LNCAP (cell line): ENCODE data around the gene ETNK2.

Source experiments
- TF ChIP-seq, protein P1 (sequence below): fragments of 450-650 bp; IDR thresholded peaks from 2 replicates; pipeline ENCODE4 v1.5.1; 2017; ENCODE audit warnings: mild to moderate bottlenecking

Gene ETNK2

DNA sequence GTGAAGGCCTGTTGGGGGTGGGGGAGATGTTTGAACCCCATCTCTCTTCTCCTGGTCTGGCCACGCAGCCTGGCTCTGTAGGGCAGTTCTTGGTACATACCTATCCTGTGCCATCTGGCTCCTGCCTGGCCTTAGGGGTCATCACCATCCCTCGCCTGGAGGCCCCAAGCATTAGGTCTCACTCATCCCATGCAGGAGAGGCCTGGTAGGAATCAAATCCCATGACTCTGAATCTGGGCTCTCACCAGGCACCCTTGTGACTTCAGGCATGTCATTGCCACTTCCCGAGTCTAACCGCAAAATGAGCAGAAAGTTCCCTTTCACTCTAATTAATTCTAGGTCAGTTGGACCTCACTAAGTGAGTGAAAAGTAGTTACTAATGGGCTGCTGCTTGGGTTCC is 37.2 kb downstream of the ETNK2 start:
- TF ChIP-seq, protein P1, sequence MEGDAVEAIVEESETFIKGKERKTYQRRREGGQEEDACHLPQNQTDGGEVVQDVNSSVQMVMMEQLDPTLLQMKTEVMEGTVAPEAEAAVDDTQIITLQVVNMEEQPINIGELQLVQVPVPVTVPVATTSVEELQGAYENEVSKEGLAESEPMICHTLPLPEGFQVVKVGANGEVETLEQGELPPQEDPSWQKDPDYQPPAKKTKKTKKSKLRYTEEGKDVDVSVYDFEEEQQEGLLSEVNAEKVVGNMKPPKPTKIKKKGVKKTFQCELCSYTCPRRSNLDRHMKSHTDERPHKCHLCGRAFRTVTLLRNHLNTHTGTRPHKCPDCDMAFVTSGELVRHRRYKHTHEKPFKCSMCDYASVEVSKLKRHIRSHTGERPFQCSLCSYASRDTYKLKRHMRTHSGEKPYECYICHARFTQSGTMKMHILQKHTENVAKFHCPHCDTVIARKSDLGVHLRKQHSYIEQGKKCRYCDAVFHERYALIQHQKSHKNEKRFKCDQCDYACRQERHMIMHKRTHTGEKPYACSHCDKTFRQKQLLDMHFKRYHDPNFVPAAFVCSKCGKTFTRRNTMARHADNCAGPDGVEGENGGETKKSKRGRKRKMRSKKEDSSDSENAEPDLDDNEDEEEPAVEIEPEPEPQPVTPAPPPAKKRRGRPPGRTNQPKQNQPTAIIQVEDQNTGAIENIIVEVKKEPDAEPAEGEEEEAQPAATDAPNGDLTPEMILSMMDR: no peak

DNA sequence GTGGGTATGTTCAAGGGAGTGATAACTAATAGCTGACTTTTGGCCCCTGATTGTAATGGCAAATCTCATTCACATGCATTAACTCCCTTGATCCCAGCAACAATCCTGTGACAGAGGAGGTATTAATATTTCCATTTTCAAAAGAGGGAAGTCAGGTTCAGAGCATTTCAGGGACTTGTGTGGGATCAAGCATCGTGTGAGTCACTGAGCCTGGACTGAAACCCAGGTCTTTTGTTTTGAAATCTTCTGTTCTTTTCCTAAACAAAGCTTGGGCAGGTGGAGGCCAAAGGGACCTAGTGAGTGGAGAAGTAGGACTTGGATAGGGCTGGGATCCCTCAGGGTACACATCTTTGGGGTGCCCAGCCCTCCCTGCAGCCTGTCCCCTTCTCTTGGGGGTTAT is 37.9 kb downstream of the ETNK2 start:
- TF ChIP-seq, protein P1: no peak

DNA sequence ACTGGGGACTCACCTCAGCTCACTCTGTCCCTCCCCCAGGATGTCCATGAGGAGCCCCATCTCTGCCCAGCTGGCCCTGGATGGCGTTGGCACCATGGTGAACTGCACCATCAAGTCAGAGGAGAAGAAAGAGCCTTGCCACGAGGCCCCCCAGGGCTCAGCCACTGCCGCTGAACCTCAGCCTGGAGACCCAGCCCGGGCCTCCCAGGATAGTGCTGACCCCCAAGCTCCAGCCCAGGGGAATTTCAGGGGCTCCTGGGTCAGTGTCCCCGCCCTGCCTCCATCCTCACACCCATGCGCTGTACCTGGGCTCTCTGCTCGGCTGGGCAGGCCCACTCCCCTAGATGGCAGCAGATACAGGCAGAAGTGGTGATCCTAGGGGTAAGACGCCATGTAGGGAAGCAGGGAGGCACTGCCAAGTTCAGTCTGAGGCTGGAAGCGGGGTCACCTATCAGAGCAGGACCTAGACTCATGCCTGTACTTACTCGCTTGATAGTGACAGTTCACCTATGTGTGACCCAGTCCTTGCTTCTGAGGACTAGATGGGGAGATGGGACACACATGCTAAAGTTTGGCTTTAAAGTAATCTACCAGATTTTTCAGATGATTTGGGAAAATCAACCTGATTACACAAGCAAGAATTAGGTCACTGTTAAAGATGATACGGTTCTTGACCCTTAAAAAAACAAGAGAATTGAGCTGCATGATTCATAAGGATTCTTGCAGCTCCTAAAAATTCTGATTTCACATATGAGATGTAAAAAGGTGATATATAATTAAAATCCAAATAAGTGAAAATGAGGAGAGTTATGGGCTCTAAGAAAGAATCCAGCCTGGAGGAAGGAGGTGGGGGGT is 38.7 kb downstream of the ETNK2 start:
- TF ChIP-seq, protein P1: no peak

DNA sequence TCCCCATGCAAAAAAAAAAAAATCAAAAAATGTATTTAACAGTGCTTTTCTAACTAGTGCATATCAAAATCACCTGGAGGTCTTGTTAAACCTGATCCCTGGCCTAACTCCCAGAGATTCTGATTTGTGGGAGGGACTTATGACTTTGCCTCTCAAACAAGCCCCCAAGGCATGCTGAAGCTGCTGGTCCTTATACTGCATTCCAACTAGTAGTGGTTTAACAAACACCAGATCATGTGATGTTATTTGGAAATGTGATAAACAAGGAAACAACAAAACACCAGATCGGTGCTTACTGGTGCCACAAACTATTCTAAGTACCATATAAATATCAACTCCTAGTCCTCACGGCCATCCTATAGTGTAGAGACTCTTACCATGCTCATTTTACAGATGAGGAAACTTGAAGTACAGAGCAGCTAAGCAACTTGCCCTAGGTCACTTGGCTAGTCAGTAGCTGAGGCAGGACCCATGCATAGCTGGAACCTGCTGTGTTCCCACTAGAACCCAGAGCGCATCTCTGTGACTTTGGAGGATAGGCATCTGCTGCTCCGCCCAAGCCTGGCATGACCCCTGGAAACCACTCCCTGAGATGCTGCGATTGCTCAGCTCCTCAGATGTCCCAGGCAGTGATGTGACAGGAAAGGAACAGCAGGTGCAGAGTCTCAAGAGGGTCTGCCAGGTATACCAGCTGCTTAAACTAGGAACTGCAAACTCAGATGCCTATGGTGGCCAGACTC is 40.8 kb downstream of the ETNK2 start:
- TF ChIP-seq, protein P1: no peak

DNA sequence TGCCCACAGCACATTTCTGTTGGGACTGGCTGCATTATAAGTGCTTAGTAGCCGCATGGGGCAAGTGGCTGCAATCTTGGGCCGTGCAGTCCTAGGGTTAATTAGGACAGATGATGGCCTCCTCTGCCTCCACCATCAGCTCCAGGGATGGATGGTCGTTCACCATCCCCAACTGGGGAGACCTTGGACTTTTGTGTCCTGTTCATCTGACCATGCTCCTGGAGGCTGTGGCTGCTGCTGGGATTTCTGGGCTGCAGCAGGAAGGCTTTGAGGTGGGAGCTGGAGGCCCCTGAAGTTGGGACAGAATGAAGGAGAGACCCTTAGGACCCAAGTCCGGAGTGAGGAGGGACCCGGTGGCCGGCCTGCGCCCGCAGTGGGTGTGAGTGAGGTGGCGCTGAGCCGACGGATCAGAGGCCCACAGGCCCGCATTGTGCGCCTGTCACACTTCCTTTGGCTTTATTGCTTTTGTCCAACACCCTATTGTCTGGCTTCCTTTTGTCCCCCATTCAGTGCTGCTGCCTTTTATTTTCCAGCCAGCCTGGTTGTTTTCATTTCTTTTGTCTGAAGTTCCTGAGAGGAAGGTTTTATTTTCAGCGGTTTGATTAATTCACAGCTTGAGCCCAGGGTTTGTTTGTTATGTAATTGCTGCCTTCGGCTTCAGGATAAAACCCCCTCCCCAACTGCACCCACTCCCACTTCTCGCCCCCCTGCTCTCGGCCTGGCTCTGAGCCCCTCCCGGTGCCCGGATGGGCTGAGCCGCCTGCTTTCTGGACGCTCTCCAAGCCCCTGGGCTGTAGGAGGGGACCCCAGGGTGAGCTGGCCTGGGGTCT is 43.3 kb downstream of the ETNK2 start:
- TF ChIP-seq, protein P1: no peak

DNA sequence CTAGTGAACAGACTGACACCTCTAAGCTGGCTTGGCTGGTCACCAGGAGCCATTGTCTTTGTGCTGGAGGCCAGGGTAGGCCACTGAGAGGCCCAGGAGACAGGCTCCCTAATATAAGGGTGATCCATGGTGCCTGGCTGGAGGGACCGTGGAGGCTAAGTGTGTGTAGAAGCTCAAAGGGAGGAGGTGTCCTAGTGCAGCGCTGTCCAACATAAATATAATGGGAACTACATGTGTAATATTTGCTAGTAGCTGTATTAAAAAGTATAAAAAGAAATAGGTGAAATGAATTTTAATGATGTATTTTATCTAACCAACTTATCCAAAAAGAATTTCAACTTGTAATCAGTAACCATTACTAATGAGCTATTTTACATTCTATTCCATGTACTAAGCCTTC is 44.0 kb downstream of the ETNK2 start:
- TF ChIP-seq, protein P1: no peak

DNA sequence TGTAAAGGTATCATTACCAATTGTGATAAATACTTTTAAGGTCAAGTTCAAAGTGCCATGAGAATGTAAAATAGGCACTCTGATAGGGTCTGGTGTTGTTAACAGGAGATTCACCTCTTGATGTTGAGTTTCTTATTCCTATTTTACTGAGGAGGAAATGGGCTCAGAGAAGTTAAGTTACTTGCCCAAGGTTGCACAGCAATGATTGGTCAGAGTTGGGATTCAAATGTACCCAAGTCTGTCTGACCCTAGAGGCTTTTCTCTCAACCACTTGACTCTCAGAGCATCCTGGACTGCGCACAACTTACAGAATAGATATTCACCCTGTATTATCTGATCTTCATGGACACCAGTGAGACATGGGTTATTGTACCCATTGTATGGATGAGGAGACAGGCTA is 45.0 kb downstream of the ETNK2 start:
- TF ChIP-seq, protein P1: no peak
